ENCODE measurements around the gene ZNF576.
A peak's percentile ranks its signal among the peaks of the same experiment; 100 is the strongest.
"Not testable (repeated sequence)": the region's sequence is repeated elsewhere in the genome, so short reads cannot be mapped to it uniquely, and the experiment has no call there.

Gene ZNF576, protein sequence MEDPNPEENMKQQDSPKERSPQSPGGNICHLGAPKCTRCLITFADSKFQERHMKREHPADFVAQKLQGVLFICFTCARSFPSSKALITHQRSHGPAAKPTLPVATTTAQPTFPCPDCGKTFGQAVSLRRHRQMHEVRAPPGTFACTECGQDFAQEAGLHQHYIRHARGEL

DNA sequence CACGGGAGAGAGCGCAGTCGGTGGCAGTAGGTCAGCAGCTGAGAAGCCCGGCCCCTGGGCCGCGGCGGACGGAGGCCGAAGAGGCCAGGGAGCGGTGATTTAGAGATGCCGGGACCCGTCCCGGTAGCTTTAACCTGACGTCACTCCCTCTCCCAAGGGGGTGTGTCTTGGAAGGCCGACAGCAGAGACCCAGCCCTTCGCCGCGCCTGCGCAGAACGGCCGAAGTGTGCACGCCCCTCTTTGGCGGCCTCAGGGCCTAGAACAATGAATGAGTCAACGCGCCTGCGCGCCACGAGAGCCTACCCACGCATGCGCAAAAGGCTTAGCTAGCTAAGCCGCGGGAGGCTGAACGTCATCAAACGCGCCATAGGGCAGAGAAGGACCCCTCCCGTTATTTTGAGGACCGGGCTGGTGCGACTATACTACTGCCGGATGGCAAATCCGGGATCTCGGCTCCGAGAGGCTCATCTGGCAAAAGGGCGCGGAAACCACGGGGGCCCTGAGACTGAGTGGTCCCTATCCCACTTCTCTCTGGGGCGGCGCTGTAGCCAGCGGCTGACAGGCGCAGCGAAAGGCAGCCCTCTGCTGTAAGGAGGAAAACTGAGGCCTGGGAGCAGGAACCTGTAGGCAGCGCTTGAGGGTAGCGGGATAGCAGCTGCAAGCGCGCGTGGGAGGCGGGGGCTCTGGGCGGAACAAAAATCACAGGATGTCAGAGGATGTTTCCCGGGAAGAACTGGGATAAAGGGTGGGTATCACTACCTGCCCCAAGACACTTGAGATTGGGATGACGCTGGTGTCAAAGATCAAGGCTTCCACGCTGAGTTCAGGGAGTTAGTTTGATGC lies at the start of gene ZNF576, which contains the start of gene IRGQ:
ZNF576 (plus strand) TSS at position 597 of the 843 bp plus-strand sequence. CDS start 514 bp downstream, outside the sequence.
IRGQ (minus strand) TSS at position 136 of the 843 bp plus-strand sequence. CDS start 796 bp downstream, outside the sequence.
- peak; percentile 93 to 100 (median 99) for DNase-seq

DNA sequence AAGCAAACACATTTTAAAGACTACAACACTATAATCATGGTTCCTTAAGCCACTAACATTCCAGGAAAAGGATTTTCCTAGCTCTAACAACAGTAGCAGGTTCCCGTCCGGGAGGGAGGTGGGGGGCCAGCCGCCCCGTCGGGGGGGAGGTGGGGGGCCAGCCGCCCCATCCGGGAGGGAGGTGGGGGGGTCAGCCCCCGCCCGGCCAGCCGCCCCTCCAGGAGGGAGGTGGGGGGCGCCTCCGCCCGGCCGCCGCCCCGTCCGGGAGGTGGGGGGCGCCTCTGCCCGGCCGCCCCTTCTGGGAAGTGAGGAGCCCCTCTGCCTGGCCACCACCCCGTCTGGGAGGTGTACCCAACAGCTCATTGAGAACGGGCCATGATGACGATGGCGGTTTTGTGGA lies 48.5 kb upstream of the ZNF576 start:
- DNase-seq, result not testable (repeated sequence)

DNA sequence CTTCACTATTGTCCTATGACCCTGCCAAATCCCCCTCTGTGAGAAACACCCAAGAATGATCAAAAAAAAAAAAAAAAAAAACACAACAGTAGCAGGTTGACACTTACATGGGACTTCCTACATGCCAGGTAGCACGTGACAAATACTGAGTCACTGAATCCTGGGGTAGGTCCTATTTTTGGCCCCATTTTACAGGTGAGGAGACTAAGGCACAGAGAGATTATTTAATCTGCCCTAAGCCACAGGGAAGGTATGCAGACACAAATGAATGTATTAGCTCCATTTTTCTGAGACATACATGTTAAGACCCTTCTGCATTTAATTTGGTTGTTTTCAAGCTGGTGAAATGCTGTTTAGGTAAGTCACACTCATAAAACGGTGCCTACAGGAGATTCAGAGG lies 47.7 kb upstream of the ZNF576 start:
- no peak for DNase-seq

DNA sequence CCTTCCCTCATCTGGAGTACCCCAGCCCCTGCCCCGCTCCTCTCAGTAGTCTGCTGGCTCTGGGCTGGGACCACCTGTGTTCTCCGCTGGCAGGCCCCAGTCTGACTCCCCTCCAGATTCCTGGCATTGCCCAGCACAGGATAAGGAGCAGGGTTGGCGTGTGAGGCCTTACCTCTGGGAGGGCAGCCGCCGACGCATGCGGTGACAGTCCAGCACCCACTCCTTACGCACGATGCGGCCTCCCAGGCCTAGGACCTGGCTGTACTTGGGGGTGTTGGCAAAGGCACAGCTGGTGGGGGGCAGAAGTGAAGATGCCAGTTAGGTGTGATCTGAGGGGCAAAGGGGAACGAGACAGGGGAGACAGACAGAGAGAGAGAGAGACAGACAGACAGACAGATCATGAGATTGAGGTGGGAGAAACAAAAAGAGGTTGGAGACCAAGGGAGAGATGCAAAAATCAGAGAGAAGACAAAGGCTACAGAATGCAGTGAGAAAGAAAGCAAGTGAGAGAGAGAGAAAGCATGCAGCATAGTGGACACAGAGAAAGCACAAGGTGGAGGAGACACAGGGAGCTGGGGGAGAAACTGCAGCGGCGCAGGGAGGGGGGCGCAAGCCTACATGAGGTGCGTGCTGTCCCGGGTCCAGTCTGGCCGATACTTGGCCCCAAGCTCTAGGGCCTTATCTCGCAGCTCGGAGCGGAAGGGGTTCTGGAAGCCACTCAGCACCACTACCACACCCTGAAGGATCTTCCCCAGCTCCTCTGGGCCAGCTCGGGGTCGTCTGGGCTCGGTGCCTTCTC lies 44.8 kb upstream of the ZNF576 start:
- no peak for DNase-seq

DNA sequence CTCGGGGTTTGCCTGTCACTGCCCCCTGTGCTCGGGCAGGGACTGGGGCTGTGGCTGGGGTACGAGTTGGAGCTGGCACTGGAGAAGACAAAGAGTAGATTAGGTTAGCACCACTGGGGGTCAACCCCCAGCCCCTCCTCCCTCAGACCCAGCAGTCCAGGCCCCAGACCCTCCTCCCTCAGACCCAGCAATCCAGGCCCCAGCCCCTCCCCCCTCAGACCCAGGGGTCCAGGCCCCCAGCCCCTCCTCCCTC lies 44.3 kb upstream of the ZNF576 start:
- DNase-seq, result no peak

DNA sequence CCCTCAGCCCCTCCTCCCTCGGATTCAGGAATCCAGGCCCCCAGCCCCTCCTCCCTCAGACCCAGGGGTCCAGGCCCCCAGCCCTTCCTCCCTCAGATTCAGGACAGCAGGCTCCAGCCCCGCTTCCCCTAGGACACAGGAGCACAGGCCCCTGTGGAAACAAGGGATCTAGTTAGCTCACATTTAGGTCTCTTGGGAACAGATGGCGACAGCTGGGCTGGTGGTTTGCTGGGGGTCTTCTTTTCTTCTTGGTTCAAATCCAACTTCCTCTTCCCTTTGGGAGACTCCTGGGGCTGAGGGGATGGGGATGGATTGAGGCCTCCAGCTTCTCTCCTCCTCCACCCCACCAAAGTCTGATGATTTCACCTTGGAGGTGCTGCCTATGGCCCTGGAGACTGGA lies 43.8 kb upstream of the ZNF576 start:
- no peak for DNase-seq

DNA sequence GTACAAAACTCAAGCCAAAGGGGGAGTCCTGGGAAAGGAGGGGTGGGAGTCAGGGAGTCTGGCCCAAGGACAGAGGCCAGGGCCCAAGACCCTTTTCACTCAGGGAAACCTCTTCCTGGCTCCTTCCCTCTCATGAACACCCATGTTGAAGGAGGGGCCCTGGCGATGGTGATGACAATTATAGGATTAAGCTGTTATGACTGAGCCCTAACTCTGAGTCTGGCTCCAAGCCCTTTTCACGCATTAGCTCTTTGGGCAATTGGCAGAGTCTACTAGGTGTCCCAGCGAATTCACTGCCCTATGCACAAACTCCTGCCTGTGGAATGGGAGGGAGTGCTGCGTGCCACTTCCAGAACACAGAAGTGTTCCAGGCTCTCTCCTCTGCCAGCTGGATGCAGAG lies 42.7 kb upstream of the ZNF576 start:
- no peak for DNase-seq

DNA sequence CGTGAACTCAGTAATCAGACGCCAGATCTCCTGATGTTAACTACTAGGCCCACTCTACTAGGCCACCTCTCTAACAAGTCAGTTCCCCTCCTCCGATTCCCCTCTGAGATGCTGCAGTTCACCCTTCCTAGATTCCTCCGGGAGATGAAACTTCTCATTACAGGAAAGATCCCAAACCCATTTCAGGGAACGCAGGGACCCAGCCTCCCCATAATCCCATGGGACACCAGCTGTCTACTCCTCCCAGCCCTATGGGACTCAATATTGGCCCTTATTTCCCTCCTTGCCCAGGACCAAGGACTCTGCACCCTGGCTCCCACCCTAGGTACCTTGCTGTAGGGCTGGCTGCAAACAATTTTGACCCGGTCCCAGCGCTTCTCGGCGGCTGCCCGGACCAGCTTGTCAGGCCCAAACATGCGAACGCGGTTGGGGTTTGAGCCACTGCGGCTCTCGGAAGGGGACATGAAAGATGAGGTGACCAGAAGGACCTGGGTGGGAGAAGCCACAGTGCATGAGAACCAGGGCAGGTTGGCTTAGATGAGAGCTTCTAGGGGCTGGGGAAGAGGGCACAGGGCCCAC lies 42.0 kb upstream of the ZNF576 start:
- no peak for DNase-seq

DNA sequence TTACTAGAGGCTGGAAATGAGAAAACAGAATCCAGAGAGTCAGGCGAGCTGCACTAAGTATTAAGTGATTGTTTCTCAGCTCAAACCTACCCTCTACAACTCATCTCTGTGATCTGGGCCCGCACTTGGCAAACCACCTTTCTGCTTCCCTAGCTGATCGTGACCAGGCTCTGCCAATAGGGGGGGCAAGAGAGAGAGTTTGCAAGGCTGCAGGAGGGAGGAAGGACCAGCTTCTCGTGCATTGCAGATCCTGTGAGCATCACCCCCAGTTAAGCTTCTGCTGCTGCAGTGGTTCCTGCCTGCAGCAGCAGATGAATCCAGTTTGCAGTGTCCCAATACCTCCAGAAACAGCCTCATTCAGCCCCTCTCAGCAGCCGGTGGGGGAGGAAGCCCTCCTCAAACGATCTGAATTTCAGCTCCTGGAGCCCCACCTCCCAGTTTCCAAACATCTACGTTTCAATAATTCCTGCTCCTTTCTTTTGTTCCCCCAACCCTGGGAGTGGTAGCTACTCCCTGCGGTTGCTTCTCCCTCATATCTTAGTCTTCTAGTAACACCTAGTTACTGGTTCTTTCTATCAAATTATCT lies 41.1 kb upstream of the ZNF576 start:
- DNase-seq, result peak in 47 of 51 donors; percentile 3 to 81 (median 49)

DNA sequence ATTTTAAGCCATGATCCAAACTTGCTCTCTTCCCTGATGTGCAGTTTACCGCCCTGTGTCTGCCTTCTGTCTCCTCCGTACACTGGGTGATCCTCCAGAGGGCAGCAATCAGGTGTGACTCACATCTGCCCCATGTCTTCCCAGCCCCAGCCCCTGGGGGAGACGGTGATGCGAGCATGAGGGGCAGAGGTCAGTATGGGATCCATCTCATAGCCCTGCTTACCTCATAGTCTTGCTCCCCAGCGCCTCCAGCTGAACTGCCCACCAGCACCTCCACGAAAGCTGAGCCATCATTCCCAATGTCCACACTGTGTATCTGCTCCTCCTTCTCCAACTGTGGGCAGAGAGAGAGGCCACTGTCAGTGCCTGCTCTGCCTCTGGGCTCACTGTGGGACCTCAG lies 35.7 kb upstream of the ZNF576 start:
- no peak for DNase-seq

DNA sequence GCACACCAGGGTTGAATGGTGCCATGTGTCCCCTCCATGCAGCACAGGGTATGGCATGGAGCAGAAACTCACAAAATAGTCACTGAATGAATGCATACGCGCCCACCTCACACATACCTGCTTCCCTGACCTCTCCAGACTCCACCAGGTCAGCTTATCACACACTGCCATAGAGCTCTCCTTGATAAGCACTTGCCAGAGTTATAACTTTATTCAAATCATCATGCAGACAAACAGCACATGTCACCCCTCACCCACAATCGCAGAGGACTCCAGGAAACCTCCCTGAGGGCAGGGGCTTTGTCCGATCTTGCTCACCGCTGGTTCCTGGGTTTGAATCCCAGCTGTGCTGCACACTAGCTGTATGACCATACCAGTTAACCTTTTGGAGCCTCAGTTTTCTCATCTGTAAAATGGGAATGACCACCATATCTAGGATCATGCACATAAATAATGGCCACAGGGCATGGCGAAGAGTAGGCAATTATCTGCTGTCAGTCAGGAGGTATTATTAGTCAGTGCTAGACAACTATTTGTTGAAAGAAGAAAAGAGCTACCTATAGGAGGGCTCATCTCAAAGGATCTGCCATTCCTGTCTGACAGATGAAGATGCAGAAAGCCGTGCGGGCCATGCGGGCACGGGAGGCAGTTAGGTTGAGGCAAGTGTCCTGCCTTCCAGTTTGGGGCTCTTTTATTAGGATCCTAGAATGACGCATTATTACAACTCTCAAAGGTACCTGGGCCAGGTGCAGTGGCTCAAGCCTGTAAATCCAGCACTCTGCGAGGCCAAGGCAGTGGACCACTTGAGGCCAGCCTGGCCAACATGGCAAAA lies 35.0 kb upstream of the ZNF576 start:
- DNase-seq, result no peak

DNA sequence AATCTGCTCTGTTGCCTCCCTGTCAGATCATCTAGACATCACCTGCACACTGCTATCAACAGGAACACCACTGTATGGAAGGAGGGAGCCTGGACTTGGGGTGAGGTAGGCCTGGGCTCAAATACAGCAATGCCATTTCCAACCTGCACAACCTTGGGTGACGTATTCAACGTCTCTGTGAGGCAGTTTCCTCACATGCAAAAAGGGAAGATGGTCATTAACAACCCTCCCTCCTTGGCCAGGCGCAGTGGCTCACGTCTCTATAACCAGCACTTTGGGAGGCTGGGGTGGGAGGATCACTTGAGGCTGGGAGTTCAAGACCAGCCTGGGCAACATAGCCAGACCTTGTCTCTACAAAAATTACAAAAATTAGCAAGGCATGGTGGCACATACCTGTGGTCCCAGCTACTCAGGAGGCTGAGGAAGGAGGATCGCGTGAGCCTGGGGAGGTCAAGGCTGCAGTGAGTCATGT lies 34.1 kb upstream of the ZNF576 start:
- no peak for DNase-seq

DNA sequence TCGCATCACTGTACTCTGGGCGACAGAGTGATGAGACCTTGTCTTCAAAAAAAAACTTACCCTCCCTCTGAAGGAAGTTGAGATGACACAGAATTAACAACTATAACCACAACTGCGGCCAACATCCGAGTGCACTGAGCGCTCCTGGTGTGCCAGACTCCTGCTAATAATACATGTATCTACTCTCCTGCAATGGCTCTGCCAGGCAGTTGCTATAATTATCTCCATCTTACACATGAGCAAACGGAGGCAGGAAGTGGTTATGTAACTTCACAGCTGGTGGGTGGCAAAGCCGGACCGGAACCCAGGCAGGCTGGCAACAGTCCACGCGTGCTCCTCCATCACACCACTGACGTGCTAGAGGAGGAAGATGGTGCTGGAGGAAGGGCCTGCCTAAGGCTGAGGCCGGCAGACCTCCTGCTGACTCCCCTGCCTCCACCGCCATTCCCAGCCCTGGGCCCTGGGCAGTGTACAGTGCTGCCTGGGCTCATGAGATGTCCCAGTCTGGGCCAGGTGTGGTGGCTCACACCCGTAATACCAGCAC lies 33.6 kb upstream of the ZNF576 start:
- peak in 45 of 51 donors; percentile 6 to 73 (median 42) for DNase-seq

DNA sequence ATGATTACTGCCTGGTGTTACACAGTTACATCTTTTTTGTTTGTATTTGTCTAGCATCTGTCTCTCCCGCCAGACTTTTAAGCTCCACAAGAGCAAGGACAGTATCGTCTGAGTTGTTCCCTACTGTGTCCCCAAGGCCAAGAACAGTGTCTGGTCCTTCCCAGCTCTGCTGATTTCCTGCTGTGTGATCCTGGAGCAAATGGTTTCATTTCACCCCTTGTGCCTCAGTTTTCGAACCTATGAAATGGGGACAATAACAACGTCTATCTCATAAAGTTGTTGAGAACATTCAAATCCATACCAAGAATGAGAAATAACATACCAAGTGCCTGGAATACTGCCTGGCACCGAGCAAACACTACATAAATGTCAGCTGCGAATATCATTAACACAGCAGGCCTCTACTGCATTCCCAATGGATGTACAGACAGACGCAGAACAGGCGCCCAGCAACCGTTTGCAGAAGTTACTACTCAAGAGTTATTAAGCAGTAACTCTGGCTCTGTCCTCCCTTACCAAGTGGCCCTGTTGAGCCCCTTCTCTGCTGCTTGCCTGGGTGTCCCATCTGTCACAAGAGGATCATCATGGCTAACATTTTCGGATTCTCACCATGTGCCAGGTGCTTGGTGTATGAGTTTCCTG lies 32.5 kb upstream of the ZNF576 start:
- DNase-seq, result no peak

DNA sequence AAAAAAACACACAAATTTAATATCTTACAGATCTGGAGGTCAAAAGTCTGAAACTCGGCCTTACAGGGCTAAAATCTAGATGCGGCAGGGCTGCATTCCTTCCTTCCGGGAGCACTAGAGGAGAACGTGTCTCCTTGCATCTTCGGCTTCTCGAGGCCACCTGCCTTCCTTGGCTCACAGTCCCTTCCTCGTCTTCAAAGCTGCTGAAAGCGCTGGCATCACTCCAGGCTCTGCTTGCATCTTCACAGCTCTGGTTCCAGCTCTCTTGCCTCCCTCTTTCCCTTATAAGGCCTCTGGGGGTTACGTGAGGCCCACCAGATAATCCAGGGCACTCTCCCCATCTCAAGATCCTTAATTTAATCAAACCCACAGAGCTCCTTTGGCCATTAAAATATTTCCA lies 31.6 kb upstream of the ZNF576 start:
- DNase-seq, result peak in 2 of 51 donors; percentile 6 to 9

DNA sequence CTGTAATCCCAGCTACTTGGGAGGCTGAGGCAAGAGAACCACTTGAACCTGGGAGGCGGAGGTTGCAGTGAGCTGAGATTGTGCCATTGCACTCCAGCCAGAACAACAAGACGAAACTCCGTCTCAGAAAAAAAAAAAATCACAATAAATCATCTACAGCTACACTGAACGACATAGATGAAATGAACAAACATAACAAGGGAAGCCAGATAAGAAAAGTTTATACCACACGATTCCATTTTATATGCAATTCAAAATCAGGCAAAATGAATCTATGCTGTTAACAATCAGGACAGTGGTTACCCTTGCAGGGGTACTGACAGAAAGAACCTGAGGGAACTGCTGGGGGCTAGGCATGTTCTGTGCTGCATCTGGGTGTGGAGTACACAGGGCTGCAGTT lies 26.7 kb upstream of the ZNF576 start:
- no peak for DNase-seq

DNA sequence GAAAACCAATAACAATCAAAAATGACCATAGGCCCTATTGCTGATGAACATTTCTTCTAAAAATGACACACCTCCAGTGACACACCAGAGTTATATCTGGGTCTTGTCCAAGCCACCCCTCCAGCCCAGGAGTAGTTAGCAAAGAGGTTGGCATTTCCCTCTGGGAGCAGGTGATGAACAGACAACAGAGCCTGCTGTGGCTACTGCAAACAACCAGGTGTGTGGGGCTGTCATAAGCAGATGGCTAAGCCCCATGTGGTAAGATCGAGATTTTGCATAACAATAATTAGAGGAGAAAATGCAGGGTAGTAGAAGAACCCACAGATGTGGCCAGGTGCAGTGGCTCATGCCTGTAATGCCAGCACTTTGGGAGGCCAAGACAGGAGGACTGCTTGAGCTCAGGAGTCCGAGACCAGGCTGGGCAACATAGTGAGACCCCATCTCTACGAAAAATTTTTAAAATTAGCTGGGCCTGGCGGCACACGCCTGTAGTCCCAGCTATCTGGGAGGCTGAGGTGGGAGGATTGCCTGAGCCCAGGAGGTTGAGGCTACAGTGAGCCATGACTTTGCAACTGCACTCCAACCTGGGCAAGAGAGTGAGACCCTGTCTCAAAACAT lies 26.1 kb upstream of the ZNF576 start:
- DNase-seq, result no peak

DNA sequence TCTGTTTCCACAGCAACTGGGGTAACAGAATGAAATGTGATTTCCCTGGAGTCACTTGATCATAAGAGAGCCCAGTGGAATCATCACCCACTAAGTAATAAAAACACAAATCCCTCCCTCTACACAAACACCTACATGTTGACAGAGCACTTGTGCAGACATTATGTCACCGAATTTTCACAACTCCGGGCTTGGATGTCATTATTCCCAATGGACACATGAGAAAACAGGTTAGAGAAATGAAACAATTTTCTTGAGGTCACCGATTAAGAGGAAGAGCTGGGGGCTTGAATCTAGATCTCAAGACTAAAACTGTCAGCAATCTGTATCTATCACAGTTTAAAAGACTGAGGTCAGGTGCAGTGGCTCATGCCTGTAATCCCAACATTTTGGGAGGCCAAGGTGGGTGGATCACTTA lies 24.2 kb upstream of the ZNF576 start:
- DNase-seq, result no peak
